ENCODE results near the gene FAM3B.

Gene FAM3B

GRCh38 chr21:41318218-41318617, 1.6 kb downstream of the FAM3B start:
- no peak for DNase-seq (ENCODE audit: low read depth in 2 of 2)

GRCh38 chr21:41319273-41319672, 2.7 kb downstream of the FAM3B start:
- no peak for DNase-seq (ENCODE audit: low read depth in 2 of 2)

- no peak for DNase-seq (ENCODE audit: low read depth in 2 of 2)
Observed at GRCh38 chr21:41321211-41321907, 4.8 kb downstream of the FAM3B start.

GRCh38 chr21:41321908-41322495, 5.4 kb downstream of the FAM3B start:
- DNase-seq (ENCODE audit: low read depth in 2 of 2): no peak

- DNase-seq (ENCODE audit: low read depth in 2 of 2): no peak
Observed at GRCh38 chr21:41322496-41323382, 6.1 kb downstream of the FAM3B start.

- no peak for DNase-seq (ENCODE audit: low read depth in 2 of 2)
Observed at GRCh38 chr21:41325138-41325912, 8.7 kb downstream of the FAM3B start.

- no peak for DNase-seq (ENCODE audit: low read depth in 2 of 2)
Observed at GRCh38 chr21:41326414-41327080, 9.9 kb downstream of the FAM3B start.

- DNase-seq (ENCODE audit: low read depth in 2 of 2): no peak
Observed at GRCh38 chr21:41327753-41328152, 11.2 kb downstream of the FAM3B start.

GRCh38 chr21:41328660-41329607, 12.3 kb downstream of the FAM3B start:
- no peak for DNase-seq (ENCODE audit: low read depth in 2 of 2)

GRCh38 chr21:41333752-41334151, 17.2 kb downstream of the FAM3B start:
- DNase-seq (ENCODE audit: low read depth in 2 of 2): no peak

- DNase-seq (ENCODE audit: low read depth in 2 of 2): no peak
Observed at GRCh38 chr21:41337515-41337914, 20.9 kb downstream of the FAM3B start.

GRCh38 chr21:41338455-41338854, 21.9 kb downstream of the FAM3B start:
- no peak for DNase-seq (ENCODE audit: low read depth in 2 of 2)

- DNase-seq (ENCODE audit: low read depth in 2 of 2): no peak
Observed at GRCh38 chr21:41342035-41342434, 25.4 kb downstream of the FAM3B start.

GRCh38 chr21:41344146-41344545, 27.5 kb downstream of the FAM3B start:
- no peak for DNase-seq (ENCODE audit: low read depth in 2 of 2)

GRCh38 chr21:41345356-41345755, 28.8 kb downstream of the FAM3B start:
- no peak for DNase-seq (ENCODE audit: low read depth in 2 of 2)

GRCh38 chr21:41345934-41346685, 29.5 kb downstream of the FAM3B start:
- DNase-seq (ENCODE audit: low read depth in 2 of 2): no peak

- no peak for DNase-seq (ENCODE audit: low read depth in 2 of 2)
Observed at GRCh38 chr21:41346758-41347157, 30.2 kb downstream of the FAM3B start.

- no peak for DNase-seq (ENCODE audit: low read depth in 2 of 2)
Observed at GRCh38 chr21:41348434-41348833, 31.8 kb downstream of the FAM3B start.

GRCh38 chr21:41349126-41349525, 32.5 kb downstream of the FAM3B start:
- DNase-seq (ENCODE audit: low read depth in 2 of 2): no peak
